ENCODE measurements around the gene SLC5A12. TPM values are rescaled to one million over a fixed set of nuclear protein-coding genes. Genes with fewer than 3 reads are reported as not detected.

The SLC5A12 gene
- total RNA-seq, 1 donor from 2014 or later: 4.7 TPM

DNA sequence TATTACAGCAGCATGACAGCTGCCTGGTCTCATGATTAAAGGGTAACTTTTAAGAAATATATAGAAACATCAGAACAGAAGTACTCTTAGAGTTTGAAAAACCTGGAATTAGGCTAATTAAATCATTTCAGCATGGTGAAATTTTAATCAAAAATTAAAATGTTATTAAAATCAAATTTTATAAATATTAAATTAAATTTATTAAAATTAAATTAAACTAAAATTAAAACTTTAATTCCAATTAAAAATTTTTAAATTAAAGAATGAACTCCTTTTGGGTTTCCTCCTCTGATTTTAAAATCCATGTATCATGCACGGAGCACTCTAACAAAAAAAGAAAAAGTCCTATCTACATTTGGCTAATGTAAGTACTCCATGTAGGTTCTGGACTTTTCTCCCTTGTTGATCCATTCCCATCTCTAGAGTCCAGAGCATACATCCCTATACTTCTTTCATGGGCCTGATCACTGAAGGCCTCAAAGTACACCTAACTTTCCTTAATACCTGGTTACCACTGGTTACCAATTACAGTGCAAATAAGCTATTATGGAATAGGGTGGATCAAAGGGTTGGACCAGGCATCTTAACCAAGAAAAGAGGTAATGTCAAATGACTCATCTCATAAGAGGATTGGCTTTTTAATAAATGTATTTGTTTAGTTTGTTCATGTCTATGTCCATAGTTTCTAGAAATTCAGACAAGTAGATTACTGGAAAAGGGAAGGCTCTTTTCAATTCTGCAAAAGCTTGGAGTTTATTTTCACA is 101.4 kb downstream of the SLC5A12 start:
- Mint-ChIP-seq H3K27ac (no peak overlapping the region), H3K27me3 (ENCODE audit: low read depth) (no peaks in the 10 kb centered on the region), H3K4me3 (no peak overlapping the region), H3K4me1 (peaks cover 16% of the 10 kb centered on the region), H3K9me3 (no peaks in the 10 kb centered on the region), H3K36me3 (no peaks in the 10 kb centered on the region)
- DNase-seq (ENCODE audit: low spot score in 2 of 2, unreplicated experiment in 2 of 2): no peak
- TF ChIP-seq, protein P1, sequence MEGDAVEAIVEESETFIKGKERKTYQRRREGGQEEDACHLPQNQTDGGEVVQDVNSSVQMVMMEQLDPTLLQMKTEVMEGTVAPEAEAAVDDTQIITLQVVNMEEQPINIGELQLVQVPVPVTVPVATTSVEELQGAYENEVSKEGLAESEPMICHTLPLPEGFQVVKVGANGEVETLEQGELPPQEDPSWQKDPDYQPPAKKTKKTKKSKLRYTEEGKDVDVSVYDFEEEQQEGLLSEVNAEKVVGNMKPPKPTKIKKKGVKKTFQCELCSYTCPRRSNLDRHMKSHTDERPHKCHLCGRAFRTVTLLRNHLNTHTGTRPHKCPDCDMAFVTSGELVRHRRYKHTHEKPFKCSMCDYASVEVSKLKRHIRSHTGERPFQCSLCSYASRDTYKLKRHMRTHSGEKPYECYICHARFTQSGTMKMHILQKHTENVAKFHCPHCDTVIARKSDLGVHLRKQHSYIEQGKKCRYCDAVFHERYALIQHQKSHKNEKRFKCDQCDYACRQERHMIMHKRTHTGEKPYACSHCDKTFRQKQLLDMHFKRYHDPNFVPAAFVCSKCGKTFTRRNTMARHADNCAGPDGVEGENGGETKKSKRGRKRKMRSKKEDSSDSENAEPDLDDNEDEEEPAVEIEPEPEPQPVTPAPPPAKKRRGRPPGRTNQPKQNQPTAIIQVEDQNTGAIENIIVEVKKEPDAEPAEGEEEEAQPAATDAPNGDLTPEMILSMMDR (IDR thresholded peaks at IDR 0.05; ENCODE audit: unreplicated experiment): no peak

GRCh38 chr11:26618441-26618840 is 103.4 kb downstream of the SLC5A12 start:
- TF ChIP-seq, protein P1 (IDR thresholded peaks at IDR 0.05; ENCODE audit: unreplicated experiment): no peak
- peaks cover 2% of the 10 kb centered on the region for H3K36me3 Mint-ChIP-seq
- H3K9me3 Mint-ChIP-seq: peaks cover 3% of the 10 kb centered on the region
- no peaks in the 10 kb centered on the region for H3K27me3 Mint-ChIP-seq (ENCODE audit: low read depth)
- peak overlapping the region; percentile 36 for H3K27ac Mint-ChIP-seq
- H3K4me3 Mint-ChIP-seq: no peak overlapping the region
- H3K4me1 Mint-ChIP-seq: peaks cover 16% of the 10 kb centered on the region
- no peak for DNase-seq (ENCODE audit: low spot score in 2 of 2, unreplicated experiment in 2 of 2)

Other genes with a start within 250 kb of the SLC5A12 start
- 1.9 to 2.6 TPM (median 2.4 TPM) in 3 replicates for gene MUC15, start 149.8 kb downstream of the SLC5A12 start, total RNA-seq

Measured in mesothelial cell of epicardium (in vitro differentiated cells).